Measurements from ENCODE around the gene SMLR1.

DNA sequence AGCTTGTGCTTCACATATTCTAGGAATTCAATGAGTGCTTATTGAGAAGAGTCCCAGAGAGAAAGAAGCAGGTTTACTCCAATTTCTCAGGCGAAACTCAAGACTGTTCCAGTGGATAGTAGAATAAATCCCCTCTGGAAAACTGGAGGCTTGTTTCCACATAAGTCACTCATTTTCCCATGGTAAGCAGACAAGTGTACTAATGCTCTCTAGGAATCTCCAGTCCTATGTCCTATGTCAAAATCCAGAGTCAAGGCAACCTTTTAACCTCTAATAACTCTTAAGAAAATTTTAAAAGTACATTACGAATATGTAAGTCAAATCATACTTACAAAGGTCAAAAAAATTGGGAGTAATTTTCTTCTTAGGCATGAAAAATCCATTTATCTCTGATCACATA is 35.2 kb downstream of the SMLR1 start:
- no peak for TF ChIP-seq EZH2phosphoT487 (IDR thresholded peaks at IDR 0.05; ENCODE audit: borderline replicate concordance)
- TF ChIP-seq, protein P1, sequence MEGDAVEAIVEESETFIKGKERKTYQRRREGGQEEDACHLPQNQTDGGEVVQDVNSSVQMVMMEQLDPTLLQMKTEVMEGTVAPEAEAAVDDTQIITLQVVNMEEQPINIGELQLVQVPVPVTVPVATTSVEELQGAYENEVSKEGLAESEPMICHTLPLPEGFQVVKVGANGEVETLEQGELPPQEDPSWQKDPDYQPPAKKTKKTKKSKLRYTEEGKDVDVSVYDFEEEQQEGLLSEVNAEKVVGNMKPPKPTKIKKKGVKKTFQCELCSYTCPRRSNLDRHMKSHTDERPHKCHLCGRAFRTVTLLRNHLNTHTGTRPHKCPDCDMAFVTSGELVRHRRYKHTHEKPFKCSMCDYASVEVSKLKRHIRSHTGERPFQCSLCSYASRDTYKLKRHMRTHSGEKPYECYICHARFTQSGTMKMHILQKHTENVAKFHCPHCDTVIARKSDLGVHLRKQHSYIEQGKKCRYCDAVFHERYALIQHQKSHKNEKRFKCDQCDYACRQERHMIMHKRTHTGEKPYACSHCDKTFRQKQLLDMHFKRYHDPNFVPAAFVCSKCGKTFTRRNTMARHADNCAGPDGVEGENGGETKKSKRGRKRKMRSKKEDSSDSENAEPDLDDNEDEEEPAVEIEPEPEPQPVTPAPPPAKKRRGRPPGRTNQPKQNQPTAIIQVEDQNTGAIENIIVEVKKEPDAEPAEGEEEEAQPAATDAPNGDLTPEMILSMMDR (conservative IDR thresholded peaks at IDR 0.05; ENCODE audit: low read length) = no peak
